GM20431 (cell line): Measurements from ENCODE around the gene PDE4C.

Experiments
- in situ Hi-C: fragments of 300-500 bp; cut with MseI, MboI; formaldehyde crosslinking; loops from one replicate; pipeline ENCODE4 v1.15.0; 2020; ENCODE audit warnings: low sequenced_read_pairs; ENCODE audit not compliant: unreplicated experiment

PDE4C gene

GRCh38 chr19:18257503-18258470 is 31.5 kb upstream of the PDE4C start:
- in situ Hi-C loops: no loop called here

- in situ Hi-C loops: no loop called here
These were observed 28.6 kb upstream of the PDE4C start for GRCh38 chr19:18254546-18255503.

GRCh38 chr19:18253716-18254115 is 27.5 kb upstream of the PDE4C start:
- in situ Hi-C loops: no loop called here

- in situ Hi-C loops: no loop called here
These were observed 26.9 kb upstream of the PDE4C start for GRCh38 chr19:18253130-18253529.

- in situ Hi-C loops: no loop called here
These were observed 26.1 kb upstream of the PDE4C start for GRCh38 chr19:18252370-18252717.

GRCh38 chr19:18251587-18252369 is 25.5 kb upstream of the PDE4C start:
- in situ Hi-C loops: no loop called here

GRCh38 chr19:18249834-18250233 is 23.6 kb upstream of the PDE4C start:
- in situ Hi-C loops: no loop called here

GRCh38 chr19:18245297-18245696 is 19.1 kb upstream of the PDE4C start:
- in situ Hi-C loops: no loop called here

GRCh38 chr19:18239303-18239702 is 13.1 kb upstream of the PDE4C start:
- in situ Hi-C loops: no loop called here

GRCh38 chr19:18234194-18234593 is 8.0 kb upstream of the PDE4C start:
- in situ Hi-C loops: no loop called here

GRCh38 chr19:18233224-18233825 is 7.1 kb upstream of the PDE4C start:
- in situ Hi-C loops: no loop called here

GRCh38 chr19:18232540-18233223 is 6.4 kb upstream of the PDE4C start:
- in situ Hi-C loops: no loop called here

- in situ Hi-C loops: no loop called here
These were observed 5.5 kb upstream of the PDE4C start for GRCh38 chr19:18231775-18232174.

GRCh38 chr19:18230941-18231734 is 4.9 kb upstream of the PDE4C start:
- in situ Hi-C loops: no loop called here

GRCh38 chr19:18229915-18230314 is 3.7 kb upstream of the PDE4C start:
- in situ Hi-C loops: no loop called here

GRCh38 chr19:18229474-18229873 is 3.2 kb upstream of the PDE4C start:
- in situ Hi-C loops: no loop called here

- in situ Hi-C loops: no loop called here
These were observed 1.6 kb upstream of the PDE4C start for GRCh38 chr19:18227781-18228271.
